Peyer's patch (tissue), 4 donors: ENCODE measurements around the gene SLC32A1. TPM values are rescaled to one million over a fixed set of nuclear protein-coding genes. Genes with fewer than 3 reads are reported as not detected.

Experiments
- DNase-seq, 3 donors: peaks; one replicate each; pipeline ENCODE4 v3.0.0-alpha.2; 2017 to 2019
- H3K27ac ChIP-seq, 4 donors: fragments of 200-600 bp; sonication (generic); one replicate each; pipeline ENCODE4 v1.5.1; 2016 to 2019
- H3K27me3 ChIP-seq, 2 donors: fragments of 200-600 bp; sonication (generic); one replicate each; pipeline ENCODE4 v1.5.1; 2019
- H3K36me3 ChIP-seq, 3 donors: fragments of 200-600 bp; sonication (generic); one replicate each; pipeline ENCODE4 v1.5.1; 2016 to 2019
- H3K4me1 ChIP-seq, 4 donors: fragments of 200-600 bp; sonication (generic); one replicate each; pipeline ENCODE4 v1.5.1; 2016 to 2019
- H3K4me3 ChIP-seq, 4 donors: fragments of 200-600 bp; sonication (generic); 1 replicate in 3 of 4; 2 replicates in 1 of 4; pipeline ENCODE4 v1.5.1; 2016 to 2019; ENCODE audit warnings: mild to moderate bottlenecking in 1 of 4
- H3K9me3 ChIP-seq, 4 donors: fragments of 200-600 bp; sonication (generic); one replicate each; pipeline ENCODE4 v1.5.1; 2016 to 2019; ENCODE audit warnings: mild to moderate bottlenecking in 1 of 4
- CTCF ChIP-seq, 6 experiments: fragments of 450-650 bp in 4 of 6; fragments of 200-600 bp in 2 of 6; sonication (generic) in 1 of 6; IDR thresholded peaks; one replicate each; pipeline ENCODE4 v1.5.1; 2017 to 2019; ENCODE audit warnings: antibody characterized with exemption in 6 of 6, mild to moderate bottlenecking in 3 of 6, moderate library complexity in 1 of 6
- POLR2A ChIP-seq, 2 donors: fragments of 450-650 bp; IDR thresholded peaks; one replicate each; pipeline ENCODE4 v1.5.1; 2017; ENCODE audit warnings: antibody characterized with exemption in 2 of 2, mild to moderate bottlenecking in 2 of 2, moderate library complexity in 2 of 2
- total RNA-seq, 4 donors: library from RNA; depleted of rRNA; stranded (reverse); fragments of >200 nt; gene quantifications; one replicate each; pipeline ENCODE4 v1.1.0, GENCODE V29; 2016

SLC32A1 gene
- total RNA-seq, 4 donors from 2014 or later = not detected

- Histone ChIP-seq H3K36me3 (no peaks in the 10 kb centered on the region), H3K27ac (no peak overlapping the region), H3K27me3 (peaks cover 0 to 7% of the 10 kb centered on the region in 2 donors), H3K9me3 (no peaks in the 10 kb centered on the region), H3K4me3 (no peak overlapping the region), H3K4me1 (no peaks in the 10 kb centered on the region)
- TF ChIP-seq CTCF (IDR thresholded peaks at IDR 0.05) = no peak
- no peak for TF ChIP-seq POLR2A (IDR thresholded peaks at IDR 0.05)
- no peak for DNase-seq
Measured at GRCh38 chr20:38737887-38738286, 13.6 kb downstream of the SLC32A1 start.

- no peak for TF ChIP-seq POLR2A (IDR thresholded peaks at IDR 0.05)
- TF ChIP-seq CTCF (IDR thresholded peaks at IDR 0.05) = no peak
- Histone ChIP-seq H3K36me3 (no peaks in the 10 kb centered on the region), H3K27ac (no peak overlapping the region), H3K9me3 (no peaks in the 10 kb centered on the region), H3K4me3 (no peak overlapping the region), H3K27me3 (no peaks in the 10 kb centered on the region), H3K4me1 (peaks cover 0 to 16% (median 1%) of the 10 kb centered on the region in 4 donors)
- no peak for DNase-seq
Measured at GRCh38 chr20:38745757-38746156, 21.5 kb downstream of the SLC32A1 start.

GRCh38 chr20:38747495-38748096 is 23.3 kb downstream of the SLC32A1 start:
- Histone ChIP-seq H3K4me3 (peak overlapping the region; percentile 77 to 93 (median 83)), H3K4me1 (peaks cover 0 to 16% (median 1%) of the 10 kb centered on the region in 4 donors), H3K27me3 (no peaks in the 10 kb centered on the region), H3K27ac (peak overlapping the region; percentile 82 to 93 (median 86)), H3K36me3 (peaks cover 0 to 5% (median 0%) of the 10 kb centered on the region in 3 donors), H3K9me3 (no peaks in the 10 kb centered on the region)
- no peak for DNase-seq
- peak in 1 of 2 donors; percentile 12 for TF ChIP-seq POLR2A (IDR thresholded peaks at IDR 0.05)
- no peak for TF ChIP-seq CTCF (IDR thresholded peaks at IDR 0.05)

- TF ChIP-seq POLR2A (IDR thresholded peaks at IDR 0.05) (peak; percentile 43 to 51), CTCF (IDR thresholded peaks at IDR 0.05) (no peak)
- no peaks in the 10 kb centered on the region for H3K27me3 ChIP-seq
- H3K4me1 ChIP-seq = peaks cover 0 to 16% (median 1%) of the 10 kb centered on the region in 4 donors
- DNase-seq = peak; percentile 93 to 98 (median 97)
- H3K4me3 ChIP-seq = peak within 1 kb of the TSS; percentile 77 to 93 (median 83)
- H3K9me3 ChIP-seq = no peaks in the 10 kb centered on the region
- H3K27ac ChIP-seq = peak within 1 kb of the TSS; percentile 82 to 93 (median 86)
- peaks cover 0 to 9% (median 0%) of the 10 kb centered on the region in 3 donors for H3K36me3 ChIP-seq
Measured at GRCh38 chr20:38748097-38748860, 24.0 kb downstream of the SLC32A1 start, which contains the start of gene ACTR5. TSS of gene ACTR5 (plus strand) at chr20:38748460. CDS start at chr20:38748479, 19 bp downstream.

- Histone ChIP-seq H3K9me3 (no peaks in the 10 kb centered on the region), H3K27me3 (no peaks in the 10 kb centered on the region), H3K4me1 (peaks cover 0 to 16% (median 1%) of the 10 kb centered on the region in 4 donors), H3K4me3 (peak overlapping the region; percentile 77 to 93 (median 83)), H3K36me3 (peaks cover 0 to 9% (median 0%) of the 10 kb centered on the region in 3 donors), H3K27ac (peak overlapping the region; percentile 82 to 93 (median 86))
- TF ChIP-seq POLR2A (IDR thresholded peaks at IDR 0.05) (no peak), CTCF (IDR thresholded peaks at IDR 0.05) (no peak)
- DNase-seq = peak in 2 of 3 donors; percentile 41 to 79
Measured at GRCh38 chr20:38748861-38749149, 24.5 kb downstream of the SLC32A1 start.
